Bronchial epithelial cell (primary cell): Measurements from ENCODE around the gene SF1. TPM values are rescaled to one million over a fixed set of nuclear protein-coding genes. Genes with fewer than 3 reads are reported as not detected.

ENCODE experiments used
- DNase-seq: peaks from one replicate; pipeline ENCODE4 v3.0.0-alpha.2; 2010; ENCODE audit warnings: low read depth
- FAIRE-seq: peaks from 2 replicates; lab custom pipeline; 2011; peaks lifted over from hg19 to GRCh38; lab: Jason Lieb, UNC
- H3K27me3 ChIP-seq: 2 replicates; pipeline ENCODE4 v1.5.1; 2011; ENCODE audit warnings: low read length; ENCODE audit not compliant: control insufficient read depth, insufficient read depth
- H3K36me3 ChIP-seq: 2 replicates; pipeline ENCODE4 v1.5.1; 2011; ENCODE audit warnings: low read length; ENCODE audit not compliant: control insufficient read depth, insufficient read depth
- H3K4me3 ChIP-seq: 2 replicates; pipeline ENCODE4 v1.5.1; 2011; ENCODE audit warnings: mild to moderate bottlenecking, low read depth, low read length, control low read depth
- total RNA-seq: library from RNA; depleted of rRNA; stranded (reverse); fragments of >200 nt; gene quantifications from 2 replicates; pipeline ENCODE4 v1.2.1, GENCODE V29; 2014
- TF ChIP-seq, protein P1 (sequence below): IDR thresholded peaks from 2 replicates; pipeline ENCODE4 v1.5.1; 2011; ENCODE audit warnings: mild to moderate bottlenecking, moderate library complexity, low read length, control low read depth, inconsistent platforms; ENCODE audit not compliant: insufficient read depth, severe bottlenecking

The SF1 gene
- total RNA-seq, 1 donor from 2014 or later, result 44.5 TPM

DNA sequence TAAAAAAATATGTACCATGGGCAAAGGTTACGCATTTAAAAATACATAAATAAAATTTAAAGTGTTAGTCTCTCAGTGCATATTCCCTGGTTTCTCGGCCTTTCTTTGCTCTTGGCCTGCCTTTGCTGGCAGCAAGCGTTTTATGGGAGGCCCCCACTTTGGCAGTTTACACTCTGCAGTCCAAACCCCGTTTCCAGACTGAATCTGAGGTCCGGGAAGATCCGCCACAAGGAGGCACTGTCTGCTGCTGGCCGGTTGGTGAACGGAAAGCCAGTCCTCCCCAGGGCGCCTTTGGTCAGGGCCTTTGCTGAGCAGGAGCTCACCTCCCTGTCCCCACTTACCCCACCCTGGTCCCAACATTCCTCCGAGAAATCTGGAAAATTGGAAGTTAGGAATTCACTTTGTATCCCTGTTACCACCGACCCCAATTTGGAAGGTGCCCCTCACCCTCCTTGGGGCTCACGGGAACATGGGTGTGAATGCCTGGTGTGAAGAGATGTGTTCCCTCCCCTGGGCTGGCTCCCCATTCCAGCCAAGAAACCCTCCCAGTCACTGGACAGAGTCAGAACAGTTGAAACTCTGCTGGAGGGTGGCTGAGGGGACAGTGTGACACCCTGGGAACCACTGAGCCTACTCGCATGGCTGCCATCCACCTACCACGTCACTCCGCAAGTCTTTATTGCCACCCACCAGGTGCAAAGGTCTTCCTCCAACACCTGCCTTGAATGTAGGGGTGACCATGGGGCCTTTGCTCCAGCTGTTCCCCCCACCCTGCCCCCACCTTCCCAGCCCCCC, 9.4 kb upstream of the SF1 start:
- peak; percentile 60 for FAIRE-seq
- TF ChIP-seq, protein P1, sequence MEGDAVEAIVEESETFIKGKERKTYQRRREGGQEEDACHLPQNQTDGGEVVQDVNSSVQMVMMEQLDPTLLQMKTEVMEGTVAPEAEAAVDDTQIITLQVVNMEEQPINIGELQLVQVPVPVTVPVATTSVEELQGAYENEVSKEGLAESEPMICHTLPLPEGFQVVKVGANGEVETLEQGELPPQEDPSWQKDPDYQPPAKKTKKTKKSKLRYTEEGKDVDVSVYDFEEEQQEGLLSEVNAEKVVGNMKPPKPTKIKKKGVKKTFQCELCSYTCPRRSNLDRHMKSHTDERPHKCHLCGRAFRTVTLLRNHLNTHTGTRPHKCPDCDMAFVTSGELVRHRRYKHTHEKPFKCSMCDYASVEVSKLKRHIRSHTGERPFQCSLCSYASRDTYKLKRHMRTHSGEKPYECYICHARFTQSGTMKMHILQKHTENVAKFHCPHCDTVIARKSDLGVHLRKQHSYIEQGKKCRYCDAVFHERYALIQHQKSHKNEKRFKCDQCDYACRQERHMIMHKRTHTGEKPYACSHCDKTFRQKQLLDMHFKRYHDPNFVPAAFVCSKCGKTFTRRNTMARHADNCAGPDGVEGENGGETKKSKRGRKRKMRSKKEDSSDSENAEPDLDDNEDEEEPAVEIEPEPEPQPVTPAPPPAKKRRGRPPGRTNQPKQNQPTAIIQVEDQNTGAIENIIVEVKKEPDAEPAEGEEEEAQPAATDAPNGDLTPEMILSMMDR, result peak; percentile 95
- DNase-seq, result peak; percentile 26
- Histone ChIP-seq H3K4me3 (no peak overlapping the region), H3K27me3 (no peaks in the 10 kb centered on the region), H3K36me3 (no peaks in the 10 kb centered on the region)

- Histone ChIP-seq H3K36me3 (no peaks in the 10 kb centered on the region), H3K27me3 (no peaks in the 10 kb centered on the region), H3K4me3 (no peak overlapping the region)
- no peak for FAIRE-seq
- TF ChIP-seq, protein P1, result no peak
- no peak for DNase-seq
Observed at GRCh38 chr11:64786308-64786707, 8.0 kb upstream of the SF1 start.

DNA sequence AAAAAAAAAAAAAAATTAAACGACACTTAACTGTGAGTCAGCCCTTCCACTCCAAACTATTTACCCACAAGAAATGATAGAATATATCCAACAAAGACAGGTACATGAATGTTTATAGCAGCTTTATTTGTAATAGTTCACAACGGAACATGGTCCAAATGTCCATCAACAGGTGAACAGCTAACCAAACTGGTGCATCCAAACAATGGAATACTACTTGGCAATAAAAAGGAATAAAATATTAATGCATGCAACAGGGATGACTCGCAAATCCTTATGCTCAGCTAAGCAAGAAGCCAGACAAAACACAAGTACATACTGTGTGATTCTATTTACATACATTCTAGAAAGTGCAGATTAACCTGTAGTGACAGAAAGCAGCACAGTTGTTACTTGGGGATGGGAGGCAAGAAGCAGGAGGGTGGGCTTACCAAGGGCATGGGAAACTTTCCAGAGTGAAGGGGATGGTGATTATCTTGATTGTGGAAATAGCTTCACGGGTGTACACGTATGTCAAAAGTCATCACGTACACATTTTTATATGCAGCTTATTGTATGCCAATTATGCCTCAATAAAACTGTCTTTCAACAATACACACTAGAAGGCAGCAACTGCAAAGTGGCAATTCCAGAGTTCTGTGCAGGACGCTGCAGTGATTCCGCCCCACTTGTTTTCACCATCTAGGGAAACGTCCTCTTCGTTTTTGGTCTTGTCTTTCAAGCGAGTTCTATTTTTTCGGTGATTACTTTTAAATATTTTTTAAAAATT, 6.7 kb upstream of the SF1 start:
- Histone ChIP-seq H3K36me3 (no peaks in the 10 kb centered on the region), H3K4me3 (no peak overlapping the region), H3K27me3 (no peaks in the 10 kb centered on the region)
- no peak for DNase-seq
- TF ChIP-seq, protein P1, result no peak
- FAIRE-seq, result no peak

- TF ChIP-seq, protein P1, result no peak
- Histone ChIP-seq H3K36me3 (peaks cover 12% of the 10 kb centered on the region), H3K4me3 (peak overlapping the region; percentile 69), H3K27me3 (no peaks in the 10 kb centered on the region)
- DNase-seq, result no peak
- no peak for FAIRE-seq
Observed at GRCh38 chr11:64778223-64778472, 194 bp downstream of the SF1 start.

- TF ChIP-seq, protein P1, result no peak
- Histone ChIP-seq H3K4me3 (peak overlapping the region; percentile 69), H3K36me3 (peaks cover 16% of the 10 kb centered on the region), H3K27me3 (no peaks in the 10 kb centered on the region)
- DNase-seq (peak; percentile 66), FAIRE-seq (no peak)
Observed at GRCh38 chr11:64777449-64778222, 706 bp downstream of the SF1 start.
